ENCODE data around the gene USP3. TPM values are rescaled to one million over a fixed set of nuclear protein-coding genes. Genes with fewer than 3 reads are reported as not detected.
"Not testable (repeated sequence)": the region's sequence is repeated elsewhere in the genome, so short reads cannot be mapped to it uniquely, and the experiment has no call there.

The USP3 gene
- total and polyA plus RNA-seq, 3 donors from 2014 or later, result 23.2 to 43.1 (median 38.5) TPM

GRCh38 chr15:63517628-63518027 lies 13.2 kb downstream of the USP3 start:
- TF ChIP-seq POLR2A (IDR thresholded peaks at IDR 0.05) (no peak), CTCF (IDR thresholded peaks at IDR 0.05) (no peak)
- H3K4me3 ChIP-seq, result no peak overlapping the region
- H3K9me3 ChIP-seq, result no peaks in the 10 kb centered on the region
- H3K36me3 ChIP-seq (ENCODE audit: low read depth, missing control alignments), result no peaks in the 10 kb centered on the region
- H3K4me1 ChIP-seq, result peaks cover 52% of the 10 kb centered on the region
- 71 to 74% methylated on average over 1 of the region's 1 CpG for WGBS, 2 donors
- H3K27ac ChIP-seq, result no peak overlapping the region
- no peaks in the 10 kb centered on the region for H3K27me3 ChIP-seq
- no peak for DNase-seq
- intact Hi-C loops (cut with DNase I; ENCODE audit: low total_unique reads), result no loop called here

GRCh38 chr15:63519041-63519440 lies 14.6 kb downstream of the USP3 start:
- TF ChIP-seq POLR2A (IDR thresholded peaks at IDR 0.05), result no peak
- no peak for TF ChIP-seq CTCF (IDR thresholded peaks at IDR 0.05)
- H3K4me1 ChIP-seq, result peaks cover 54% of the 10 kb centered on the region

GRCh38 chr15:63519548-63520178 lies 15.3 kb downstream of the USP3 start:
- peak; percentile 72 for DNase-seq
- Histone ChIP-seq H3K4me1 (peaks cover 60% of the 10 kb centered on the region), H3K27me3 (no peaks in the 10 kb centered on the region), H3K27ac (peak overlapping the region; percentile 29 to 73), H3K36me3 (ENCODE audit: low read depth, missing control alignments) (no peaks in the 10 kb centered on the region), H3K9me3 (no peaks in the 10 kb centered on the region), H3K4me3 (no peak overlapping the region)
- intact Hi-C loops (cut with DNase I; ENCODE audit: low total_unique reads), result no loop called here
- WGBS, 2 donors, result 37 to 45% methylated on average over 7 of the region's 7 CpGs
- no peak for TF ChIP-seq CTCF (IDR thresholded peaks at IDR 0.05)
- TF ChIP-seq POLR2A (IDR thresholded peaks at IDR 0.05), result no peak

More at GRCh38 chr15:63519041-63519440, 14.6 kb downstream of the USP3 start:
- Histone ChIP-seq H3K9me3 (no peaks in the 10 kb centered on the region), H3K27ac (peak overlapping the region; percentile 29 to 73), H3K4me3 (no peak overlapping the region), H3K36me3 (ENCODE audit: low read depth, missing control alignments) (no peaks in the 10 kb centered on the region), H3K27me3 (no peaks in the 10 kb centered on the region)
- WGBS, 2 donors, result 93% methylated on average over 4 of the region's 4 CpGs
- no peak for DNase-seq
- intact Hi-C loops (cut with DNase I; ENCODE audit: low total_unique reads), result no loop called here

- DNase-seq; H3K4me3 ChIP-seq; H3K36me3 ChIP-seq (ENCODE audit: low read depth, missing control alignments); intact Hi-C loops (cut with DNase I; ENCODE audit: low total_unique reads); H3K27me3 ChIP-seq; H3K9me3 ChIP-seq: not testable (repeated sequence)
- 61 to 82% methylated on average over 7 of the region's 7 CpGs for WGBS, 2 donors
- Histone ChIP-seq H3K4me1 (peaks cover 63% of the 10 kb centered on the region), H3K27ac (peak overlapping the region in 1 of 2 donors; percentile 73)
Observed at GRCh38 chr15:63520462-63520861, 16.1 kb downstream of the USP3 start.

DNA sequence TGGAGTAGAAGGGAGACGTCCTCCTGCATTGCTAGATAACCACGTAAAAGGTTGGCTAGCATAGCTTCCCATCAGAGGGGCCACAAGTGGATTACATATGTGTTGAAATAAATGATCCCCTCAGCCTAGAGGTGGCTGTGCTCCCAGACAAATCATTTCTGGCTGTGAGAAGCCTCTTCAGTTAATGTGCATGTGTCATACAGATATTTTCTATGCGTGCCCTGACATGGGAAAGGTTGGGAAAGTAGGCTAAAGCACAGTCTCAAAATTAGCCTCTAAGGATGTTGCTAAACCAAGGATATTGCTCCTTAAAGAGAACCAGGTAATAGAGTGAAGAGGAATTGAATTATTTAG lies 17.8 kb downstream of the USP3 start:
- Histone ChIP-seq H3K27ac (peak overlapping the region; percentile 10 to 73), H3K9me3 (no peaks in the 10 kb centered on the region), H3K27me3 (no peaks in the 10 kb centered on the region), H3K36me3 (ENCODE audit: low read depth, missing control alignments) (no peaks in the 10 kb centered on the region), H3K4me1 (peaks cover 63% of the 10 kb centered on the region), H3K4me3 (no peak overlapping the region)
- WGBS, 2 donors, result 49 to 60% methylated on average over 3 of the region's 3 CpGs
- DNase-seq, result no peak
- intact Hi-C loops (cut with DNase I; ENCODE audit: low total_unique reads), result no loop called here
- TF ChIP-seq POLR2A (IDR thresholded peaks at IDR 0.05), result no peak
- TF ChIP-seq CTCF (IDR thresholded peaks at IDR 0.05), result no peak

Measured in testis (tissue), 3 donors.